ENCODE results near the gene METTL5.
"Not testable (repeated sequence)": the region's sequence is repeated elsewhere in the genome, so short reads cannot be mapped to it uniquely, and the experiment has no call there.

The METTL5 gene

GRCh38 chr2:169828141-169828811 lies 3.6 kb upstream of the METTL5 start:
- DNase-seq, result peak in 1 of 2 experiments; percentile 63

- peak; percentile 62 to 91 for DNase-seq
Observed at GRCh38 chr2:169827272-169828140, 2.8 kb upstream of the METTL5 start, which contains the start of gene UBR3. Gene UBR3 (plus strand): TSS chr2:169827454. CDS start chr2:169827508, 54 bp downstream.

DNA sequence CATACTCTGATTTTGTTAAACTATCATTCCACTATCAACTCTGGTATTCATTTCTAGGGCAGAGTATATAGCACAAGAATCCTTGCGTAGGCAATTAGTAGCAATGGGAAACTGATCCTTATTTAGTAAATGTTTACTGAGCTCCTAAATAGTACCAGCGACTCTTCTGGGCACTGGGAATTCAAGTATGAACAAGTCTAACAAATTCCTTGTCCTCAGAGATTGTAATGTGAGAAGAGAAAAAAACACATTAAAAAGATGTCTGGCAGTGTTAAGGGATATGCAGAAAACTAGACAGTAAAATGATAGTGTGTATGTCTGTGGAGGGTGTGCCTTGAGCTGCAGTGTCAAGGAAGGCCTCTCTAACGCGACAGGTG lies 721 bp downstream of the METTL5 start:
- no peak for DNase-seq

DNA sequence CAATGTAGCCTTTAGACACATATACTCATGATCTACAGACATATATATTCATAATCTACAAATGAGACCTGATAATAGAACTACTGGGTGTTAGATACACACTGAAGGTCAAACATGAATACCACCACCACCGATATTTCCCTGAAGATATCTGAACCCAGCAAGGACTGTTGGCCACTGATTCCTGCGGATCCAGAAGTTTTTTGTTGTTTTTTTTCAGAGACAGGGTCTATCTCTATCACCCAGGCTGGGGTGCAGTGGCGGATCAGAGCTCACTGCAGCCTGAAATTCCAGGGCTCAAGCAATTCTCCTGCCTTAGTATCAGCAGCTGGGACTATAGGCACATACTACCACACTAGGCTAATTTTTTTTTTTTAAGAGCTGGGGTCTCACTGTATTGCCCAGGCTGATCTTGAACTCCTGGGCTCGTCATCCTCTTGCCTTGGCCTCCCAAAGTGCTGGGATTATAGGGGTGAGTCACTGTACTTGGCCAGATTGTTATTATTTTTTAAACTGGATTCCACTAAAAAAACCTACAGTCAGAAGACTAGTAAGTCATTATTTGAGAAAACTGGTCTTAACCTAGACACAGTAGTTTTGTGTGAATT lies 1.8 kb downstream of the METTL5 start:
- DNase-seq, result no peak

GRCh38 chr2:169822036-169822435 lies 2.7 kb downstream of the METTL5 start:
- DNase-seq, result no peak

DNA sequence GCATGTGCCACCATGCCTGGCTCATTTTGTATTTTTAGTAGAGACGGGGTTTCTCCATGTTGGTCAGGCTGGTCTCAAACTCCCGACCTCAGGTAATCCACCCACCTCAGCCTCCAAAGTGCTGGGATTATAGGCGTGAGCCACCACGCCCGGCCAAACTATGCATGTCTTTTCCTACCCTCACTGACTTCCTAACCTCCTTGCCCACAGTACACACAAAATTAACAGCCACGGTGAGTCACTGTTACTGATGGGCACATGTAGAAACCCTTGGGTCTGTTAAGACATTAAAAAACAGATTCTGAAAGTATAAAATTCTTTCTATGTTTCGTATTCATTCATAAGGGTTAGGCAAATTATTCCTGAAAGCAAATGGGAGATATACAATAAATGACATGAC lies 4.6 kb downstream of the METTL5 start:
- not testable (repeated sequence) for DNase-seq

- DNase-seq, result no peak
Observed at GRCh38 chr2:169819106-169819505, 5.6 kb downstream of the METTL5 start.

- no peak for DNase-seq
Observed at GRCh38 chr2:169818241-169818640, 6.5 kb downstream of the METTL5 start.

- DNase-seq, result not testable (repeated sequence)
Observed at GRCh38 chr2:169817369-169817768, 7.3 kb downstream of the METTL5 start.

DNA sequence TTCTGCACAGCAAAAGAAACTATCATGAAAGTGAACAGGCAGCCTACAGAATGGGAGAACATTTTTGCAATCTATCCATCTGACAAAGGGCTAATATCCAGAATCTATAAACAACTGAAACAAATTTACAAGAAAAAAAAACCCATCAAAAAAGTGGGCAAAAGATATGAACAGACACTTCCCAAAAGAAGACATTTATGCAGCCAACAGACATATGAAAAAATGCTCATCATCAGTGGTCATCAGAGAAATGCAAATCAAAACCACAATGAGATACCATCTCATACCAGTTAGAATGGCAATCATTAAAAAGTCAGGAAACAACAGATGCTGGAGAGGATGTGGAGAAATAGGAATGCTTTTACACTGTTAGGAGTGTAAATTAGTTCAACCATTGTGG lies 7.7 kb downstream of the METTL5 start:
- DNase-seq, result not testable (repeated sequence)

DNA sequence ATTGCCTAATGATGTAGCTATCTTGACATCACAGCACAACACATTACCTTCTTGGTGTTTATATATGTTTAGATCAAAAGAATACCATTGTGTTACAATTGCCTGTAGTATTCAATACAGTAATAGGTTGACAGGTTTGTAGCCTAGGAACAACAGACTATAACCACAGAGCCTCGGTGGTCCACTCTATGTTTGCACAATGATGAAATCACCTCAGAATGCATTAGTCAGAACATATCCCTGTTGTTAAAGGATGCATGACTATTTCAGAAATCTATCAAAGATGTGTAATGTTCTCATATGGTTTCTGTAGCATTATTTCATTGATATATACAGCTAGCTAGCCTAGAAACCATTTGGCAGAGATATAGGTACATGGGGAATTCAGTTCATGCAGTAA lies 8.9 kb downstream of the METTL5 start:
- DNase-seq, result peak; percentile 39 to 71

GRCh38 chr2:169808221-169808620 lies 16.5 kb downstream of the METTL5 start:
- no peak for DNase-seq

GRCh38 chr2:169806586-169806985 lies 18.1 kb downstream of the METTL5 start:
- DNase-seq, result no peak

DNA sequence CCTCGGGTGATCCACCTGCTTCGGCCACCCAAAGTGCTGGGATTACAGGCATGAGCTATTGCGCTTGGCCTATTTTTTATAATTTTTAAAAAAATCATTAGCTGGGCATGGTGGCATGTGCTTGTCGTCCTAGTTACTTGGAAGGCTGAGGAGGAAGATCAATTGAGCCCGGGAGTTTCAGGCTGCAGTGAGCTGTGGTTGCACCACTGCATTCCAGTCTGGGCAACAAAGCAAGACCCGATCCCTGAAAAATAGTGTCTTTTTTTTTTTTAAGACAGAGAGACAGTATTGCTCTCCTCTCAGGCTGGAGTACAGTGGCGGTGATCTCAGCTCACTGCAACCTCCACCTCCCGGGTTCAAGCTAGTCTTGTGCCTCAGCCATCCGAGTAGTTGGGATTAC lies 21.2 kb downstream of the METTL5 start:
- no peak for DNase-seq

DNA sequence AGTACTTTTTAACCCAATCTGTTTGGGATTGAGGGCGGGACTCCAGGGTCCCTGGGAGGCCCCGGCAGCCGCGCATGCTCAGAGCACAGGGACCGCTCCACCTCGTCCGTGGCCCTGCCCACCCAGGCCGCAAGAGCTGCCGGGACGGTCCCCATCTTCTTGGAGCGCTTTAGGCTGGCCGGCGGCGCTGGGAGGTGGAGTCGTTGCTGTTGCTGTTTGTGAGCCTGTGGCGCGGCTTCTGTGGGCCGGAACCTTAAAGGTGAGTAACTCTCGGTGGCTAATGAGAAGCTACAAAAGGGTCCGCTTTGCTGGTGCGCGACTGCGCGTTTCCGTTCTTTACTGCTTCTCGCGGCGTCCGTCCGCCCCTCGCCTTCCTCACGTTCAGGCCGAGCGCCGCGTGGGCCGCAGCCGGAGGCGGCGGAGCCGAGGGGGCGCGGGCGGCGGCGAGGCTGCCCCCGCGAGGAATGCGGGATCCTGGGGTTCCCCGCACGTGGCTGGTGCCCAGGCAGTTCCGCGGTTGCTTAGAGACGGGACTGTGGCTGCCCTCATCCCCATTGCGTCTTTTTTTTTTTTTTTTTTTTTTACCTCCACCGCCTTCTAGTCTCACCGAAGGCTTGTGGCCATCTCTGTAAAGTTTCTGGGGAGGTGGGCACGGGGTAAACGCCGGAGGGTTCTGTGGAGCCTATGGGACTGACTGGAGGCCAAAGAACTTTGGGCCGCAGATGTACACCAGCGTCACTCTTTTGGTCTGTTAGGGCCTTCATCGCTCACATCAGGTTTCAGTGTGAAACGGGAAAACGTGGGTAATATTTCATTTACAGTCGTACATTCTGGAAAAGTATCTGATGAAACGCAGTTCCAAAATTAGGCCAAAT lies 25.8 kb downstream of the METTL5 start, which contains the start of gene SSB:
TSS of gene SSB (plus strand) at position 154 of the 875 bp plus-strand sequence. CDS start 2,090 bp downstream, outside the sequence.
- peak; percentile 85 to 91 for DNase-seq

GRCh38 chr2:169798397-169798717 lies 26.3 kb downstream of the METTL5 start:
- DNase-seq, result no peak

DNA sequence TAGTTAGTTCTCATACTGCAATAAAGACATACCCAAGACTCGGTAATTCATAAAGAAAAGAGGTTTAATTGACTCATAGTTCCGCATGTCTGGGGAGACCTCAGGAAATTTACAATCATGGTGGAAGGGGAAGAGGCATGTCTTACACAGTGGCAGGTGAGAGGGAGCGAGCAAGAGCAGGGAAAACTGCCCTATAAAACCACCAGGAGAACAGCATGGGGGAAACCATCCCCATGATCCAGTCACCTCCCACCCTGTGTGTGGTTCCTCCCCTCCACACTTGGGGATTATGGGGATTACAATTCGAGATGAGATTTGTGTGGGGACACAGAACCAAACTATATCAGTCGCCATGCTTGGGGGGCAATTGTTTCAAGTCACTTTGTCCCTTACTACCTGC lies 27.1 kb downstream of the METTL5 start:
- no peak for DNase-seq

GRCh38 chr2:169796441-169796840 lies 28.3 kb downstream of the METTL5 start:
- DNase-seq, result no peak

DNA sequence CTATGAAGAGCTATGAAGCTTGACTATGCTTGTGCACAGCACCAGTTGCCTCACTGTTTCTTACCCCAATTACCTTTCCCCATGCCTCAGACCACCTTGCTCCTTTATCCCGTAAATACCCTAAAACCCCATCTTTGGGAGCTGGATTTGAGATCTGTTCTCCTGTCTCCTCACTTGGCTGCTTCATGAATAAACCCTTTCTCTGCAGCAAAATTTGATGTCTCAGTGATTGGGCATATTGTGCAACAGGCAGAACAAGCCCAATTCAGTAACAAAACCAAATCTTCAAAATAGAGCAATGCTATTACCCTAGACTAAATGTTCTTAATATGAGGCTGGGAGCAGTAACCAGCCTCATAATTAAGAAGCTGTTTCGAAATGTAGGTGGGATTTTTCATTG lies 29.5 kb downstream of the METTL5 start:
- no peak for DNase-seq

DNA sequence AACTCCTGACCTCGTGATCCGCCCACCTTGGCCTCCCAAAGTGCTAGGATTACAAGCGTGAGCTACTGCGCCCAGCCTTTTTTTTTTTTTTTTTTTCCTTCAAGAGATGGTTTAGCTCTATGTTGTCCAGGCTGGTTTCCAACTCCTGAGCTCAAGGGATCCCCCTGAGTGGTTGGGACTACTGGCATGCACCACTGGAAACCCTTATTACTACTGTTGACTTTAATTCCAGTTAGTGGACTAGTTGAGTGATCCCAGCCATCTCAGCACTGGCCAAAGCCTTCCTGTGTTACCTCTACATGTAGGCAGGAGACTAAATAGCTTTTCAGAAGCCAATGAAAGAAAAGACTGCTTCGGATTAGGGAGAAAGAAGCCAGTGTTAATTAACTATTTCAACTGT lies 34.1 kb downstream of the METTL5 start:
- DNase-seq, result no peak

DNA sequence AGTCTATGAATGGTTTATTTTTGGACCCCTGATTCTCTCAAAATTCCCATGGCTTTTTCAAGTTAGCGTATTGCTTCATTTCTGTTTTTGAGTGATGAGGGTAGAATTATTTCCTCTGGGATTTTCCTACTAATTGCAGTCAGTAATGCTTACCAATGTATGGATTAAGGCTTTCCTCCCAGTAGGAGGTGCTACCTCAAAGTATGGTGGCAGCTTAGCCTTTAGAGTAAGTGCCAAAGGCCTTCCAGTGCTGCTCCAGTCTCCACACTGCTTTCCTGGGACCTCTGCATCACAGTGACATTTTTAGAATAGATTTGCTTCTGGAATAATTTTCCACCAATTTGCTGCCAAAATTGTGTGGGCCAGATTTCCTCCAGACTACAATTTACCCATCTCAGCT lies 42.2 kb downstream of the METTL5 start:
- DNase-seq, result no peak

DNA sequence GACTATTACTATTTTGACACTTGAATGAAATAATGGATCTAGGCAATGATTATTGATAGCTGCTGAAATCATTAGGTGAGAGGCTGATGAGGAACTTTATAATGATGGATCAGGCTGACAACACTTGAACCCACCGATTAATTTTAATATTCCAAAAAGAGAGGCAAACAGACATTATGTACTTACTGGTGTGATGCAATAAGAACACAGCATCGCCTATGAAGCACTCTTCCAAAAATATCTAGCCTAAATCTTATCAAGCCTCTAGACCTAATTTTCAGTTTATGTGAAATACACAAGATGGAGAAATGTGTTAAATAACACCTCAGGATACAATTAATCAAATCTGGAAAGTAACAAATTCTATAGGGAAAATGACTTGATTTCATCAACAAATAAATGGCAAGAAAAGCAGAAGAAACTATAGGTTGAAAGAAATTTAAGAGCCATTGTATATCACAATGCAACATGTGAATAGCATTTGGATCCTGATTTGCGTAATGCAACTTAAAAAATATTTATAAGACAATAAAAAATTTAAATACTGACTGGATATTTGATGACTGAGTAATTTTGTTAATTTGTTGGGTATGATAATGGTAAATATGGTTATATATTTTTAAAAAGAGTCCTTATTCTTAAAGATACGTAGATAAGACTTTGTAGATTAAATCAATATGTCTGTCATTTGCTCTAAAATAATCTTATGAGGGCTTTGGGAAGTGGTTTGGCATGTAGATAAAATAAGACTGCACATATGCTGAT lies 43.3 kb downstream of the METTL5 start:
- no peak for DNase-seq

All from SW 1271 (cell line).